ENCODE measurements around the gene COL4A6.

The COL4A6 gene

GRCh38 chrX:108156082-108156481 is 282.1 kb downstream of the COL4A6 start:
- Histone ChIP-seq H3K4me2 (ENCODE audit: low read depth, low read length, poor library complexity, severe bottlenecking) (no peak overlapping the region), H3K27me3 (ENCODE audit: insufficient read depth, low read length, poor library complexity, severe bottlenecking) (no peaks in the 10 kb centered on the region)

GRCh38 chrX:108148524-108148923 is 289.7 kb downstream of the COL4A6 start:
- no peaks in the 10 kb centered on the region for H3K27me3 ChIP-seq (ENCODE audit: insufficient read depth, low read length, poor library complexity, severe bottlenecking)
- H3K4me1 ChIP-seq (ENCODE audit: insufficient read depth, low read length, poor library complexity, severe bottlenecking), result no peaks in the 10 kb centered on the region
- no peaks in the 10 kb centered on the region for H3K79me2 ChIP-seq (ENCODE audit: insufficient read depth, low read length)
- H4K20me1 ChIP-seq (ENCODE audit: insufficient read depth, low read length, poor library complexity, severe bottlenecking), result no peaks in the 10 kb centered on the region
- H3K9me2 ChIP-seq (replicated peaks; ENCODE audit: low read depth, low read length), result no peaks in the 10 kb centered on the region
- H3K4me3 ChIP-seq (ENCODE audit: low read length, poor library complexity, severe bottlenecking), result no peak overlapping the region
- H3K9me3 ChIP-seq (ENCODE audit: insufficient read depth, low read depth, low read length), result no peaks in the 10 kb centered on the region
- H3F3A ChIP-seq (ENCODE audit: low read depth), result no peaks in the 10 kb centered on the region
- no peaks in the 10 kb centered on the region for H3K36me3 ChIP-seq (ENCODE audit: insufficient read depth, low read length)
- TF ChIP-seq CTCF (conservative IDR thresholded peaks at IDR 0.05; ENCODE audit: low read length), result no peak
- TF ChIP-seq EZH2phosphoT487 (IDR thresholded peaks at IDR 0.05; ENCODE audit: borderline replicate concordance), result no peak
- no peak overlapping the region for H3K4me2 ChIP-seq (ENCODE audit: low read depth, low read length, poor library complexity, severe bottlenecking)
- no peak overlapping the region for H3K9ac ChIP-seq (ENCODE audit: low read depth, low read length, poor library complexity, severe bottlenecking)
- H2AFZ ChIP-seq (ENCODE audit: low read length), result no peak overlapping the region

More at GRCh38 chrX:108156082-108156481, 282.1 kb downstream of the COL4A6 start:
- no peak overlapping the region for H2AFZ ChIP-seq (ENCODE audit: low read length)
- no peak overlapping the region for H3K9ac ChIP-seq (ENCODE audit: low read depth, low read length, poor library complexity, severe bottlenecking)
- H3K36me3 ChIP-seq (ENCODE audit: insufficient read depth, low read length), result no peaks in the 10 kb centered on the region; the same call in 1 of the 2 replicates
- no peaks in the 10 kb centered on the region for H3F3A ChIP-seq (ENCODE audit: low read depth)
- no peaks in the 10 kb centered on the region for H3K79me2 ChIP-seq (ENCODE audit: insufficient read depth, low read length)
- no peak for TF ChIP-seq EZH2phosphoT487 (IDR thresholded peaks at IDR 0.05; ENCODE audit: borderline replicate concordance)
- TF ChIP-seq CTCF (conservative IDR thresholded peaks at IDR 0.05; ENCODE audit: low read length), result no peak
- no peak overlapping the region for H3K4me3 ChIP-seq (ENCODE audit: low read length, poor library complexity, severe bottlenecking)
- H4K20me1 ChIP-seq (ENCODE audit: insufficient read depth, low read length, poor library complexity, severe bottlenecking), result no peaks in the 10 kb centered on the region
- H3K9me2 ChIP-seq (replicated peaks; ENCODE audit: low read depth, low read length), result no peaks in the 10 kb centered on the region
- no peaks in the 10 kb centered on the region for H3K9me3 ChIP-seq (ENCODE audit: insufficient read depth, low read depth, low read length)
- no peaks in the 10 kb centered on the region for H3K4me1 ChIP-seq (ENCODE audit: insufficient read depth, low read length, poor library complexity, severe bottlenecking)

- H4K20me1 ChIP-seq (ENCODE audit: insufficient read depth, low read length, poor library complexity, severe bottlenecking), result no peaks in the 10 kb centered on the region
- H2AFZ ChIP-seq (ENCODE audit: low read length), result no peak overlapping the region
- no peak overlapping the region for H3K4me2 ChIP-seq (ENCODE audit: low read depth, low read length, poor library complexity, severe bottlenecking)
- no peak overlapping the region for H3K4me3 ChIP-seq (ENCODE audit: low read length, poor library complexity, severe bottlenecking)
- peaks cover 5% of the 10 kb centered on the region; the same call in 1 of the 2 replicates for H3K36me3 ChIP-seq (ENCODE audit: insufficient read depth, low read length)
- no peaks in the 10 kb centered on the region for H3K4me1 ChIP-seq (ENCODE audit: insufficient read depth, low read length, poor library complexity, severe bottlenecking)
- no peaks in the 10 kb centered on the region for H3K79me2 ChIP-seq (ENCODE audit: insufficient read depth, low read length)
- H3K9me3 ChIP-seq (ENCODE audit: insufficient read depth, low read depth, low read length), result no peaks in the 10 kb centered on the region
- H3K9me2 ChIP-seq (replicated peaks; ENCODE audit: low read depth, low read length), result no peaks in the 10 kb centered on the region
- H3K9ac ChIP-seq (ENCODE audit: low read depth, low read length, poor library complexity, severe bottlenecking), result no peak overlapping the region
- TF ChIP-seq EZH2phosphoT487 (IDR thresholded peaks at IDR 0.05; ENCODE audit: borderline replicate concordance) (no peak), CTCF (conservative IDR thresholded peaks at IDR 0.05; ENCODE audit: low read length) (peak; percentile 66)
- no peaks in the 10 kb centered on the region for H3F3A ChIP-seq (ENCODE audit: low read depth)
- no peaks in the 10 kb centered on the region for H3K27me3 ChIP-seq (ENCODE audit: insufficient read depth, low read length, poor library complexity, severe bottlenecking)
Observed at GRCh38 chrX:108138814-108139702, 299.2 kb downstream of the COL4A6 start.

Data from Loucy (cell line).